NOMO-1 treated with dmso at 0.1 percent for 144 hours (cell line): ENCODE results near the gene CST3.
"Not testable (repeated sequence)": the region's sequence is repeated elsewhere in the genome, so short reads cannot be mapped to it uniquely, and the experiment has no call there.

Experiments used
- DNase-seq: peaks from one replicate; lab custom pipeline; 2025; ENCODE audit not compliant: unreplicated experiment; lab: John Stamatoyannopoulos, UW

Gene CST3

DNA sequence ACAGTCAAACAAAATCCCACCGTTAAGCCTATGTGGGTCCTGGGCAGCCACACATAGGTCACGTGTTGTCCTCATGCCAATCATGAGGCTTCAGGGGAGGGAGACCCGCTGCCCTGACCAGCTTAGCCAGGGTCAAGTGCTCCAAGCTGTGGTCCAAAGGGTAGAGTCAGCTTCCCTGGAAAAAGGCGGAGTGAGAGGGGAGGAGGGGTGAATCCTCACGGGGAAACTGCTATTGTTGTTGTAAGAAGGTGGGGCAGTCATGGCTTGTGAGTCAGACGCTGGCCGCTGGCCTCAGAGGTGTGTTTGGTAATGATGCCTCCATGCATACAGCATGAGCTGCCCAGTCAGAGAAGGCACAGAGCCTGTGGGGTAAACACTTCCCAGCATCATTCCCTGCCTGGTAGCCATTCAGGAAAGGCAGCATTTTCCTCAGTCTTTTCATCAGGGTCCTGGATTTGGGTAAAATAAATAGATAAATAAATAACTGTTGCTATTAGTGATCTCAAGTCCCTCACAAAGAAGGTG lies 8.7 kb downstream of the CST3 start:
- DNase-seq, result no peak

DNA sequence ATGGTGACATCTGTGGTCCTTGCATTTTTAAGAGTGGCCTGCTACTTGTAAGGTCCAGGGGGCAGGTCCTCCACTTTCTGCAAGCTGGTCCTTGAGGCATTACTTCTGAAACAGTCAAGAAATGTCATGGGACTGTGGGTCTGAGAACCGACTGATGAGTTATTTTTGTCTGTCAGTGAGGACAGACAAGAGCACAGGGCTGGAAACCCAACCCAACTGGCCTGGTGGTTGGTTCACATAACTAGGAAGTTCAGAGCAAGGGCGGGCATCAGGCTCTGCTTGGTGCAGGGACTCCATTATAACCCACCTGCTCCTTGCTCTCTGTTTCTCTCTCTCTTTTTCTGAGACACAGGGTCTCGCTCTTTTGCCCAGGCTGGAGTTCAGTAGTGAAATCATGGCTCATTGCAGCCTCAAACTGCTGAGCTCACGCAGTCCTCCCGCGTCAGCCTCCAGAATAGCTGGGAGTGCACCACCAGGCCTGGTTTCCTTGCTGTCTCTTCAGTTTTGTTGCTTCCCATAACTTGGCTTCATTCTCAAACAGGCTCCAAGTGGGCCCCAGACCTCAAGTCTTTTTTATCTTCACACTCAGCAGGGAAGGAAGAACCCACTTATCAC lies 9.2 kb downstream of the CST3 start:
- DNase-seq, result no peak

- no peak for DNase-seq
Observed at GRCh38 chr20:23627501-23627900, 10.3 kb downstream of the CST3 start.

DNA sequence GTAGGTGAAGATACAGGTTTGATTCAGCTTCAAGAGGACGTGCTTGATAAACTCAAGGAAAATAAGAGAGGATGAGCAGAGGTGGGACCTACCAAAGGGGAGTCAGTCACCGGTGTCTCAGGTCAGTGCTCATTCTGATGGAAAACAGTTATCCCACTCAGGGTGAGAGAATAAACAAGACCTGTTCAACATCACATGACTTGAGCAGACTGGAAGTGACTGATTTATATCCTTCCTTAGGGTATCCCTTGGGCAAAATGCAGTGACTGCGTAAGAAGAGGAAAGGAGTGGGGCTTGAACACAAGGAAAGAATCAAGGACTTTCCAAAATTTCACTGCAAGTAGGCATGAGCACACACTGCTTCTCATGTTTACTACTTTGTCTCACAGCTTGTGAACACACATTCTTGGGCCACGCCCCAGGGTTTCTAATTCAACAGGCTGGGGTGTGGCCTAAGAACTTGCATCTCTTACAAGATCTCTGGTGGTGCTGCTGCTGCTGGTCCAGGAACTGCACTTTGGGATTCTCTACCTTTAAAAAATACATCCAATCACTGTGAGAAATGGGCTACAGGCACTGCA lies 11.6 kb downstream of the CST3 start:
- DNase-seq, result no peak

GRCh38 chr20:23625236-23625964 lies 12.4 kb downstream of the CST3 start:
- DNase-seq, result no peak

DNA sequence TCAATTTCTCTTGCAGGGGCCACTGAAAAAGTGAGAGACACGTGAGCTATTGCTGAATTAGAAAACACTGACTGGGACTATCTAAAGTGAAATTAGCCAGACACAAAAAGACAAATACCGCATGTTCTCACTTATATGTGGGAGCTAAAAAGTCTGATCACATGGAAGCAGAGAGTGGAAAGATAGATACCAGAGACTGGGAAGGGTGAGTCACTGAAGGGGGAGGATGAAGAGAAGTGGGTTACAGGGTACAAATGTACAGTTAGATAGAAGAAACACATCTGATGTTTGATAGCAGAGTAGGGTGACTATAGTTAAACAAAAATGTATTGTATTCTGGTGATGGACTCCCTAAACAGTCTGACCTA lies 13.4 kb downstream of the CST3 start:
- no peak for DNase-seq

DNA sequence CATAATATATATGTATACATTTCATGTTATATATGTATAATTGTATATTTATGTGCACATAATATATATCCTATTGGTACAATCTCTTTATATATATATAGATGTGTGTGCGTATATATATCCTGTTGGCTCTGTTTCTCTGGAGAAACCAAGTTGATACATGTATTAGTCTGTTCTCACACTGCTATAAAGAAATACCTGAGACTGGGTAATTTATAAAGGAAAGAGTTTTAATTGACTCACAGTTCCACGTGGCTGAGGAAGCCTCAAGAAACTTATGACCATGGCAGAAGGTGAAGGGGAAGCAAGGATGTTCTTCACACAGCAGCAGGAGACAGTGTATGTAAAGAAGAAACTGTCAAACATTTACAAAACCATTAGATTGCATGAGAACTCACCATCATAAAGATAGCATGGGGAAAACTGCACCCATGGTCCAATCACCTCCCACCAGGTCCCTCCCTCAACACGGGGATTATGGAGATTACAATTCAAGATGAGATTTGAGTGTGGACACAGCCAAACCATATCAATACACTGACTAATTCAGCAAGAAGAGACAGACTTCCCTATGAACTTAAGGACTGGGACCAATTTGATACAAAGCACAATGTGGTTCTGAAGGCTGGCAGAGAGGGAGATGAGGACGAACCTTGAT lies 14.0 kb downstream of the CST3 start:
- DNase-seq, result no peak

- no peak for DNase-seq
Observed at GRCh38 chr20:23622839-23623343, 14.9 kb downstream of the CST3 start.

DNA sequence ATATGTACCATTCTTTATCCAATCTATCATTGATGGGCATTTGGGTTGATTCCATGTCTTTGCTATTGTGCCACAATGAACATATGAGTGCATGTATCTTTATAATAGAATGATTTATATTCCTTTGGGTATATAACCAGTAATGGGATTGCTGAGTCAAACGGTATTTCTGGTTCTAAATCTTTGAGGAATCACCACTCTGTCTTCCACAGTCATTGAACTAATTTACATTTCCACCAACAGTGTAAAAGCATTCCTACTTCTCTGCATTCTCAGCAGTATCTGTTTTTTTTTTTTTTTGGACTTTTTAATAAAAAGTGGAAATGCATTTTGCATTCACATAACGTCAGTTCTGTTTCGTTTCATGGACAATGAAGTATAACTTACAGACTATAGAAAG lies 15.4 kb downstream of the CST3 start:
- not testable (repeated sequence) for DNase-seq

- DNase-seq, result not testable (repeated sequence)
Observed at GRCh38 chr20:23620670-23621386, 16.9 kb downstream of the CST3 start.

DNA sequence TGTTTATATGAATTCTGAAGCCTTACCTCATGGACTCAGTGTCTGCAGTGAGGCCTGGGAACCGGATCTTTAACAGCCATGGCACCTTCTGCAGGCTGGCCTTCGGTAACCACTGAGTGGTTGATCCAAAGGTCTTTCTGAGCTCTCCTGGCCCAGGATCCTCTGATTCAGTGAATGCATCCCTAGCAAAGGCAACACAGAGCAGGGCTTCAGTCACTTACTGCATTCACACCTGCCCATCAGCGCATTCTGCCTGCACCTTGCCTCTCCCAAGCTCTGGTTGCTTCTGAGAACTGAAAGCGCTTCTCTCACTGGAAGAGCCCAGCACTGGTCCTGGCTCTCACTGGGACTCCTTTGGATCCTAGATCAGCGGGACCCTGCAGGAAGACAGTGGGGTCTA lies 23.6 kb downstream of the CST3 start:
- DNase-seq, result no peak

- DNase-seq, result no peak
Observed at GRCh38 chr20:23613676-23614075, 24.1 kb downstream of the CST3 start.

GRCh38 chr20:23612396-23612795 lies 25.4 kb downstream of the CST3 start:
- no peak for DNase-seq

DNA sequence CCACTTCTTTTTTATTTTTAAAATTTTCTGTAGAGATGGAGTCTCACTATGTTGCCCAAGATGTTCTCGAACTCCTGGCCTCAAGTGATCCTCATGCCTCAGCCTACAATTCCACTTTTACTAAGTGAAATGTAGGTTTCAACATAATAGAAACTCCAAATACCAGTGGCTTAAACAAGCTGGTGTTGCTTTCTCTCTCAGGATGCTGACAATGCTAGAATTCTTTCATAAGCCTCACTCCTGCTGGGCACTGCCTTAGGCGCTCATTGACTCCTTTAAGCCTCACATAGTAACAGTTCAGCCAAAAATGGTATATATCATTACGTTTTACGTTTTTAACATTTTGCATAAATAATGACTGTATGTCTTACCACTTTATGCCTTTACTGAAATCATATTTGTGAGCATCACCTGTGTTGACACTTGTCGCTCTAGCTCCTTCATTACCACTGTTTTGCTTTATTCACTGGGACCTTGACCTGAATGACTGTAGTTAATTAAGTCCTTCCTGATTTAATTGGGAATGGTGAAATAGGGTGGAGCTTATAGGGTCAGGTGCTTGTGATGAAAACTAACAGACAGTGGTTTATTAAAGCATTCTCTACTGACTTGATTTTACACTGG lies 28.2 kb downstream of the CST3 start:
- DNase-seq, result no peak

GRCh38 chr20:23608251-23608846 lies 29.4 kb downstream of the CST3 start:
- DNase-seq, result no peak

GRCh38 chr20:23607497-23608245 lies 30.1 kb downstream of the CST3 start:
- DNase-seq, result no peak

DNA sequence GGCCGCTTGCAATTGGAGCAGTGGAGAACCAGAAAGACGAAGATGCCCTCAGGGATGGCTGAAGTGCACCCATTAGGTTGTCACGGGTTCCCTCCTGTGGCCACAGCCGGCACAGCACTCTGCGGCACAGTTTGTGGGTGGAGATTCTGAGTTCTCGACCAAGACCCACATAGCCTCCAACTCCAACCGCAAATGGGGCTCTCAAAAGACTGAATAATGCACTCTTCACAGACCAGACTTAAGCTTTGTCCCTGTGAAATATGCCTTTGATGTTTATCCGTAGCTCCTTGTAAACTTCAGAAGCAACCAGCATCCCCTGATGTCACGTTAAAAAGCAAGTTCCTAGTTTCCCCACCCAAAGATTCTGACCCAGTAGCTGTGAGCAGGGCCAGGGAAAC lies 31.1 kb downstream of the CST3 start:
- DNase-seq, result peak; percentile 46

GRCh38 chr20:23605867-23606651 lies 31.7 kb downstream of the CST3 start, which contains the start of gene CST9:
TSS of gene CST9 (minus strand) at chr20:23605917. CDS start at chr20:23605864, 53 bp downstream.
- DNase-seq, result no peak

DNA sequence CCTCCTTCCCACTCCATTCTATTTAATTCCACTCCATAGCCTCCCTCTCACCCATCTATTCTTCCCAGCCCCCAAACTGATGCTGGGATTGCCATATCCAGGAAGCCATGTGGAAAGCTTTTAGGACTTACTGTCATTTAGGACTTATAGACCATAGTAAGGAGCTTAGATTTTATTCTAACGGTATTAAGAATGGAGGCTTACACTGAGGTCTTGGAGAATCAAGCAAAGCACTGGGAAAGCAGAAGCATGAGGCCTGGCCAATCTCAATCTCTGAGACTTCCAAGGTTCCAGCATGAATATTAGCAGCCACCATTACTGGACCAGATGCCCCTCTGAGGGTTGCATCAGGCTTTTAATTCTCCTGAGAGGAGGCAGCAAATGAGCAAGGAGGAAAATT lies 33.4 kb downstream of the CST3 start:
- DNase-seq, result no peak
